HG02943 (cell line): Measurements from ENCODE around the gene CDC40.
"Not testable (repeated sequence)": the region's sequence is repeated elsewhere in the genome, so short reads cannot be mapped to it uniquely, and the experiment has no call there.

Experiments
- ATAC-seq: cut with Tn5 transposase; IDR thresholded peaks from one replicate; pipeline ENCODE4 v1.9.1; 2021; ENCODE audit warnings: mild to moderate bottlenecking, low read depth, moderate library complexity; ENCODE audit not compliant: unreplicated experiment

CDC40 gene

DNA sequence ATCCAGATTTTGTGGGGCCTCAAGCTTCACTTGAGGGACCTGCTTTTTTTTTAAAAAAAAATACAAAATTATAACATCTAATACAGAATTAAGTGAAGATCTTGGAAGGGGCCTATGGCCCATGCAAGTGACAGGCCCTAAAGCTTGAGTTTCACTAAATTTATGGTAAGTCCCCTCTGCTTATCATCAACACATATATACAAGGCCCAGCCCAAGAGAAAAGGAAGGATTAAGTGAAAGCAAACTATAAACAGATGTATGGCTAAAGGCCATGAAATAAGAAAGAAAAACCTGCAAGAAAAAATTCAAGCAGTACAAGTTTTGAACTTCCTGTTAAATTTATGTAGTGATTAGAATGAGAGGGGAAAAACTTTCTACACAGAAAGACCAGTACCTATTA lies 86.8 kb downstream of the CDC40 start:
- no peak for ATAC-seq

GRCh38 chr6:110269623-110270022 lies 89.4 kb downstream of the CDC40 start:
- no peak for ATAC-seq

GRCh38 chr6:110270165-110270564 lies 89.9 kb downstream of the CDC40 start:
- no peak for ATAC-seq

- ATAC-seq: no peak
Measured at GRCh38 chr6:110271732-110272022, 91.5 kb downstream of the CDC40 start.

GRCh38 chr6:110272781-110273180 lies 92.6 kb downstream of the CDC40 start:
- not testable (repeated sequence) for ATAC-seq

DNA sequence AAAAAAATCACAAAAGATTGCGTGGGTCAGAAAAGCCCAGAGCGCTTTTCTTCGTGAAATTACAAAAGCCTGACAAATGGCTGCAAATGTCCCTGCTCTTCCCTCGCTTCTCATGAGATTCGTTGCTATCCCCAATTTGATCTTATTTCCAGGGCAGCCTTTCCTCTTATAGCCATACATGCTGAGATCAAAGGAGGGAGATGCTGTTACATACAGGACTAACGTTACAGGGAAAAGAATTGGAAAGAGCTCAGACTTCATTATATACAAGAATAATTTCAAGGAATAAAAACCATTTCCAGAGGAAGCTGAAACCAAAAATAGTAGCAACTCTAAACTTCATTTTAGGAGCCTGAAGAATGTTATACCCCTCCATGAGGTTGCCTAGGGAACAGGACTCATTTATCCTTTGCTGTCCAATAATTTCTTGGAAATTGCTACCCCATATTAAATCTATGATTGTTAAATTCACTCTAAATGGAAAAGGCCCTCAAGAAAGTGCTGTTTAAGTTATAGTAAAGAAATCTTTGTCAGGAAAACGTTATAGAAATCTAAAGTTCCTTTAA lies 97.0 kb downstream of the CDC40 start:
- no peak for ATAC-seq
